Epithelial cell of proximal tubule (primary cell): ENCODE measurements around the gene CRPPA. TPM values are rescaled to one million over a fixed set of nuclear protein-coding genes. Genes with fewer than 3 reads are reported as not detected.
"Not testable (repeated sequence)": the region's sequence is repeated elsewhere in the genome, so short reads cannot be mapped to it uniquely, and the experiment has no call there.

Experiments used
- DNase-seq: peaks from one replicate; pipeline ENCODE4 v3.0.0-alpha.2; 2011; ENCODE audit warnings: low read depth
- H3K4me3 ChIP-seq: 2 replicates; pipeline ENCODE4 v1.5.1; 2011; ENCODE audit warnings: low read depth, mild to moderate bottlenecking, low read length
- total RNA-seq: library from RNA; depleted of rRNA; stranded (reverse); fragments of >200 nt; gene quantifications from 2 replicates; pipeline ENCODE4 v1.2.3, GENCODE V29; 2015
- TF ChIP-seq, protein P1 (sequence below): conservative IDR thresholded peaks from 2 replicates; pipeline ENCODE4 v1.5.1; 2012; ENCODE audit warnings: low read depth, mild to moderate bottlenecking, low read length

The CRPPA gene
- total RNA-seq, 1 donor from 2014 or later = 0.52 TPM

DNA sequence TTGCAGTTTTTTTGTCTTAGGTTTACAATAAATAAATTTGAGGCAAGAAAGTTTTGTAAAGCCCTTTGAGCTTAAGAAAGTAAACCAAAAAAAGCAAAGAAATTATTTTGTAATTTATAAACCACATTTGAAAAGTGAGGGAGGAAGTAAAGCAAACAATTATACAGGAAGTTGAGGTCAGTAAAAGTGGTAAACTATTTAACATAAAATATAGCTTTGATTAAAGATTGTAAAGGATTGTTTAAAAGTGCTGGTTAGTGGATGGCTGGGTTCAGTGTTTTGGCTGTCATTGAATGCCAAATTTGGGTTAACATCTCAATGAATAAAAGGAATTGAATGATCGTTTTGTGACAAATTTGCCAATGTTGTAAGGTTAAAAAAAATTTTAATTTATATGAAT is 34.3 kb upstream of the CRPPA start:
- TF ChIP-seq, protein P1, sequence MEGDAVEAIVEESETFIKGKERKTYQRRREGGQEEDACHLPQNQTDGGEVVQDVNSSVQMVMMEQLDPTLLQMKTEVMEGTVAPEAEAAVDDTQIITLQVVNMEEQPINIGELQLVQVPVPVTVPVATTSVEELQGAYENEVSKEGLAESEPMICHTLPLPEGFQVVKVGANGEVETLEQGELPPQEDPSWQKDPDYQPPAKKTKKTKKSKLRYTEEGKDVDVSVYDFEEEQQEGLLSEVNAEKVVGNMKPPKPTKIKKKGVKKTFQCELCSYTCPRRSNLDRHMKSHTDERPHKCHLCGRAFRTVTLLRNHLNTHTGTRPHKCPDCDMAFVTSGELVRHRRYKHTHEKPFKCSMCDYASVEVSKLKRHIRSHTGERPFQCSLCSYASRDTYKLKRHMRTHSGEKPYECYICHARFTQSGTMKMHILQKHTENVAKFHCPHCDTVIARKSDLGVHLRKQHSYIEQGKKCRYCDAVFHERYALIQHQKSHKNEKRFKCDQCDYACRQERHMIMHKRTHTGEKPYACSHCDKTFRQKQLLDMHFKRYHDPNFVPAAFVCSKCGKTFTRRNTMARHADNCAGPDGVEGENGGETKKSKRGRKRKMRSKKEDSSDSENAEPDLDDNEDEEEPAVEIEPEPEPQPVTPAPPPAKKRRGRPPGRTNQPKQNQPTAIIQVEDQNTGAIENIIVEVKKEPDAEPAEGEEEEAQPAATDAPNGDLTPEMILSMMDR = no peak

DNA sequence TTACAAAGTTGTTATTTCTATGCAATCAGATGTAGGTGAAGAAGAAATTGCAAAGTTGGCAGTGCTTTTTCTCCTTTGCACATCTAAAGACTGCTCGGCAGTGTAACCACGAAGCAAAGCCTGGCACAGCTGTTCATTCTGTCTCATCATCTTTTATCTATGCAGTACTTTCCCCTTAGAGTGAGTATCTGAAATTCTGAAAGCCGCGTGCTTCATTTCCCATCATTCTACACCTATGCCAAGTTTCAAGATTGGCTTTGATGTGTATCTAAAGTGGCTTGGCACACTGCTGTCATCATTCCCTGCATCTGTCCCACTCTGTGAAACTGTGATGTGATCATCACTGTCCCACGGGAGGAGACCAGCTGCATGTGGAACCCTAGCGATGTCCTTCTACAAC is 29.0 kb upstream of the CRPPA start:
- DNase-seq = no peak
- TF ChIP-seq, protein P1 = no peak
- no peak overlapping the region for H3K4me3 ChIP-seq

More for the DNA sequence above, 34.3 kb upstream of the CRPPA start:
- DNase-seq = no peak
- H3K4me3 ChIP-seq = no peak overlapping the region

DNA sequence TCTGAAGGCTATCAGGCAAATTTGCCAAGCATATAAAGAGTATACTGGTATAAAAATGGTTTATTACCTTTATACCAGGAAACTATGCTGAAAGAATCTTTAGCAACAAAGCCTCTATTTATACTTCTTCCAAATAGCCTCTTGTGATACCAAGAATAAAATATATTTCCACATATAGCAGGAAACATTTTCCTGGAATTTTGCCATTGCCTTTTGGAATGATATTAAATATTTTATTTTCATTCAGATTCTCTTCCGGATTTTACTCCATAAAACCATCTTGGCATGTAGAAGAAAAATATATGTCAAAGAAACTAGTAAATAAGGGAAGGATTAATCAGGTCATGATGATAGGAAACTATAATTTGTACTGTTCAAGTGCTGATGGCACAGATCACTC is 26.5 kb upstream of the CRPPA start:
- TF ChIP-seq, protein P1 = no peak
- DNase-seq = no peak
- no peak overlapping the region for H3K4me3 ChIP-seq

DNA sequence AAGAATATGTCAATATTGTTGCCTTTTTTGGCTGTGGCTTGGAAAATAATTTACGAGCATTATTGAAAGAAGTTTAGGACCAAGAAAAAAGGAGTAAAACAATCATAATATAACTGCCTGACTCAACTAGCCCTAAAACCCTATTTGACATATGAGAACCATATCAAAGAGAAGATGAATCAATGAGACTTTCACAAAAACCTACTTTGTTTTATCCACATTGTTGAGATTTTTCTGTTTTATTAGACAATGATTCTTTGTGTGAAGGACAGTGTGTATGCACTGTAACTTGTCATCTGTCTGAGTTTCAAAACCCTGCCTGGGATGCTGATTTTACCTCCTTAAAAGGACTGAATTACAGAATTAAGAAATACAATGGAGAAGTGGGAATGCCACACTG is 25.2 kb upstream of the CRPPA start:
- no peak overlapping the region for H3K4me3 ChIP-seq
- TF ChIP-seq, protein P1 = no peak
- no peak for DNase-seq

DNA sequence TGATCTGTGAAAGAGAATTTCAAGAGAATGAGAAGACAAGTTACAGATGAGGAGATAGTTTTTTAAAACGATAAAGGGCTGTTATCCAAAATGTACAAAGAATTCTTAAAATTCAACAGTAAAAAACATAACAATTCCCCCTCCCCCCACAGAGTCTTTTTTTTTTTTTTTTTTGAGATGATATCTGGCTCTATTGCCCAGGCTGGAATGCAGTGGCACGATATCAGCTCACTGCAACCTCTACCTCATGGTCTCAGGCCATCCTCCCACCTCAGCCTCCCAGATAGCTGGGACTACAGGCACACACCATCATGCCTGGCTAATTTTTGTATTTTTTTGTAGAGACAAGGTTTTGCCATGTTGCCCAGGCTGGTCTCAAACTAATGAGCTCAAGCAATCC is 22.5 kb upstream of the CRPPA start:
- DNase-seq, H3K4me3 ChIP-seq: not testable (repeated sequence)

DNA sequence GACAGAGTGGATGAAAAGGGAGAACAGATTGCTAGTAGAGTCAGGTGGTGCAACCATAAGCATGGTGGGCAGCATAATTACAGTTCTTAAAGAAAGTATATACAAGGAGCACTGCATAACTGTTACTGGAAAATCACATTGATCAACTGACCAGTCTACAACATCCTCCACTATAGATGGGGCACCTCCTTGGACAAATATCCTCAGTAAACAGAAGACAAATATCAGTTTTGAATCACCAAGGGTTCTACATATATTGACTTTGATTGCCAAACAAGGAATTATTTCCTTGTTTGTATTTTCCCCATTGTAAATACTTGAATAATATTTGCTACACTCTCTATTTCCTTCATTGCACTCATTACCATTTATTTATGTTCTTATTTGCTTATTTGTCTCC is 17.6 kb upstream of the CRPPA start:
- DNase-seq = no peak
- TF ChIP-seq, protein P1 = no peak
- H3K4me3 ChIP-seq = no peak overlapping the region

DNA sequence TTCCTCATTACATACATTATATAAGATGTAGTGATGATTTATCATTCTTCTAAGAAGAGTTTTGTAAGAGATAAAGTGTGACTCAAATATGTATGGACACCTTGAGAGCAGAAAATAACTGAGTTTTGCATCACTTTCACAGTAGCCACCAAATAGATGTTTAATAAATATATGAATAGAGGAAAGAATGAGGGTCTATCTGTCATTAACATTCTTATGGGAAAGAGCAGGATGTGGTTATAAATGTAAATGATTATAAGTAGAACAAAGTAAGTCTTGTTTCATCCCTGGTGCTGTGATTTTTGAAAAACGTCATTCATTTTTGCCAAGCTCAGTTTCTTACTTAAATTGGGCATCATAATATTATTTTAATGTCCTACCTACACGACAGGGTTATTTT is 15.0 kb upstream of the CRPPA start:
- H3K4me3 ChIP-seq = no peak overlapping the region
- TF ChIP-seq, protein P1 = no peak
- no peak for DNase-seq
